PC-3 (cell line): Measurements from ENCODE around the gene KCNN4. TPM values are rescaled to one million over a fixed set of nuclear protein-coding genes. Genes with fewer than 3 reads are reported as not detected.

Source experiments
- ATAC-seq: fragments of 200-7000 bp; cut with Tn5 transposase; 2 replicates; pipeline ENCODE4 v1.9.1; 2020; ENCODE audit warnings: mild to moderate bottlenecking, moderate library complexity
- BruUV-seq: library from RNA; stranded (reverse); fragments of 400-500 nt; replicated peaks from 2 replicates; lab custom pipeline; 2021; lab: Mats Ljungman, UMichigan
- CTCF ChIA-PET: fragments of 300-600 bp; sonication (Branson Sonifier 250); formaldehyde crosslinking; loops from one replicate; lab custom pipeline; 2022; ENCODE audit warnings: antibody characterized with exemption; lab: Charles Lee
- POLR2A ChIA-PET: fragments of 300-600 bp; sonication (Branson Sonifier 250); formaldehyde crosslinking; loops from one replicate; lab custom pipeline; 2022; ENCODE audit warnings: antibody characterized with exemption; ENCODE audit not compliant: unreplicated experiment; lab: Charles Lee
- DNase-seq: peaks from one replicate; pipeline ENCODE4 v3.0.0-alpha.2; 2015
- H2AFZ ChIP-seq: fragments of 300-600 bp; sonication (generic); 2 replicates; pipeline ENCODE4 v1.6.0; 2016; ENCODE audit warnings: antibody characterized with exemption, low read length
- H3F3A ChIP-seq: fragments of 300-600 bp; sonication (generic); one replicate; pipeline ENCODE4 v1.6.0; 2017; ENCODE audit warnings: antibody characterized with exemption, low read length, control low read depth, mild to moderate bottlenecking; ENCODE audit not compliant: unreplicated experiment
- H3K27ac ChIP-seq: fragments of 300-600 bp; sonication (generic); 2 replicates; pipeline ENCODE4 v1.5.1; 2016; ENCODE audit warnings: mild to moderate bottlenecking, low read length
- H3K27me3 ChIP-seq: fragments of 300-600 bp; sonication (generic); 2 replicates; pipeline ENCODE4 v1.6.1; 2016; ENCODE audit warnings: low read length, mixed read lengths
- H3K36me3 ChIP-seq: fragments of 300-600 bp; sonication (generic); 2 replicates; pipeline ENCODE4 v1.6.1; 2016; ENCODE audit warnings: low read depth, mixed run types, low read length, mixed read lengths
- H3K4me1 ChIP-seq: fragments of 300-600 bp; sonication (generic); 2 replicates; pipeline ENCODE4 v1.5.1; 2016; ENCODE audit warnings: low read length; ENCODE audit not compliant: insufficient read depth
- H3K4me2 ChIP-seq: fragments of 300-600 bp; sonication (generic); 2 replicates; pipeline ENCODE4 v1.6.0; 2016; ENCODE audit warnings: low read length
- H3K4me3 ChIP-seq: fragments of 300-600 bp; sonication (generic); 2 replicates; pipeline ENCODE4 v1.5.1; 2016; ENCODE audit warnings: mild to moderate bottlenecking, low read length, mixed read lengths
- H3K79me2 ChIP-seq: fragments of 300-600 bp; sonication (generic); 2 replicates; pipeline ENCODE4 v1.6.1; 2017; ENCODE audit warnings: low read length, mixed read lengths
- H3K9ac ChIP-seq: fragments of 300-600 bp; sonication (generic); 2 replicates; pipeline ENCODE4 v1.6.0; 2016; ENCODE audit warnings: mild to moderate bottlenecking, low read length
- H3K9me2 ChIP-seq: fragments of 300-600 bp; sonication (generic); replicated peaks from 2 replicates; pipeline ENCODE4 v1.6.1; 2016; ENCODE audit warnings: mixed run types, low read length, mixed read lengths
- H3K9me3 ChIP-seq: fragments of 300-600 bp; sonication (generic); 2 replicates; pipeline ENCODE4 v1.6.1; 2016; ENCODE audit warnings: low read length, mixed read lengths
- H4K20me1 ChIP-seq: fragments of 300-600 bp; sonication (generic); 2 replicates; pipeline ENCODE4 v1.6.1; 2016; ENCODE audit warnings: low read length, mixed read lengths
- CTCF ChIP-seq: fragments of 300-600 bp; sonication (generic); conservative IDR thresholded peaks from 2 replicates; pipeline ENCODE4 v1.5.1; 2017; ENCODE audit warnings: antibody characterized with exemption, low read depth, mild to moderate bottlenecking, low read length
- EZH2 ChIP-seq: fragments of 300-600 bp; sonication (generic); IDR thresholded peaks from one replicate; pipeline ENCODE4 v1.6.1; 2017; ENCODE audit warnings: antibody characterized with exemption, mild to moderate bottlenecking, low read length; ENCODE audit not compliant: unreplicated experiment
- EZH2phosphoT487 ChIP-seq: fragments of 300-600 bp; sonication (generic); IDR thresholded peaks from 2 replicates; pipeline ENCODE4 v1.6.1; 2018; ENCODE audit warnings: mild to moderate bottlenecking, antibody characterized with exemption, low read length, borderline replicate concordance
- intact Hi-C: fragments of 100-400 bp; cut with micrococcal nuclease; formaldehyde crosslinking; loops from 2 replicates; pipeline ENCODE4 v1.9.0; 2023
- total RNA-seq: library from RNA; depleted of rRNA; stranded (reverse); fragments of >200 nt; gene quantifications from 2 replicates; pipeline ENCODE4 v1.2.3, GENCODE V29; 2014

The KCNN4 gene
- total RNA-seq, 1 experiment from 2014 or later, result 45.7 TPM

GRCh38 chr19:43749898-43750297, 30.9 kb downstream of the KCNN4 start:
- H4K20me1 ChIP-seq, result no peaks in the 10 kb centered on the region
- ChIA-PET CTCF (no interaction called here), POLR2A (no interaction called here)
- no peak overlapping the region for H3K9ac ChIP-seq
- no peaks in the 10 kb centered on the region for H3K27me3 ChIP-seq
- no peaks in the 10 kb centered on the region for H3F3A ChIP-seq
- intact Hi-C loops, result no loop called here
- H2AFZ ChIP-seq, result no peak overlapping the region
- no peaks in the 10 kb centered on the region for H3K9me3 ChIP-seq
- H3K9me2 ChIP-seq, result no peaks in the 10 kb centered on the region
- peaks cover 26% of the 10 kb centered on the region for H3K4me1 ChIP-seq
- H3K27ac ChIP-seq, result no peak overlapping the region
- no peak overlapping the region for H3K4me2 ChIP-seq
- TF ChIP-seq CTCF (no peak), EZH2phosphoT487 (no peak), EZH2 (no peak)
- DNase-seq (no peak), ATAC-seq (no peak)
- peaks cover 33% of the 10 kb centered on the region for H3K79me2 ChIP-seq
- H3K36me3 ChIP-seq, result peaks cover 20% of the 10 kb centered on the region; the same call in 1 of the 2 replicates
- no peak overlapping the region for H3K4me3 ChIP-seq
- BruUV-seq, result no TSS peak

DNA sequence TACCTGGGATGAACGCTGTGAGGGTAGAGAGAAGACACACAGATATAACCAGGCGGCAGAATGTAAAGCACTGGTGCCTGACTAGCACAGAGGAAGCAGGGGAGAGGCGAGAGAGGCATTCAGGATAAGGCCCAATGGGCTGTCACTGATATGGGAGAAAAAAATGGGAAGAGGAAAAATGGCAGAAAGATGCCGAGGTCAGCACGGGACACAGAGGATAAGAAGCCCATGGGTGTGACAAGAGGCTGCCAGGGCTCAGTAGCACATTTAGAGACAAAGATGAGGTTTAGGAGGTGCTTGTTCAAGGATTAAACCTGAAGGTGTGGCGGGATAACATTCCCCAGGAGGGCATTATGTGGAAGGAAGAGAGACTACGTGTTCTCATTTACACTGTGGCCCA, 31.6 kb downstream of the KCNN4 start:
- no peaks in the 10 kb centered on the region for H3K9me3 ChIP-seq
- H2AFZ ChIP-seq, result no peak overlapping the region
- H3K27ac ChIP-seq, result no peak overlapping the region
- no peak overlapping the region for H3K4me2 ChIP-seq
- peaks cover 26% of the 10 kb centered on the region; the same call in 1 of the 2 replicates for H3K36me3 ChIP-seq
- no TSS peak for BruUV-seq
- H3K79me2 ChIP-seq, result peaks cover 31% of the 10 kb centered on the region
- H3F3A ChIP-seq, result no peaks in the 10 kb centered on the region
- ChIA-PET POLR2A (no interaction called here), CTCF (no interaction called here)
- no peaks in the 10 kb centered on the region for H3K9me2 ChIP-seq
- intact Hi-C loops, result no loop called here
- H3K4me3 ChIP-seq, result no peak overlapping the region
- no peak overlapping the region for H3K9ac ChIP-seq
- ATAC-seq (no peak), DNase-seq (no peak)
- peaks cover 26% of the 10 kb centered on the region for H3K4me1 ChIP-seq
- H3K27me3 ChIP-seq, result no peaks in the 10 kb centered on the region
- no peak for TF ChIP-seq EZH2phosphoT487
- TF ChIP-seq EZH2, result no peak
- TF ChIP-seq CTCF, result no peak
- H4K20me1 ChIP-seq, result no peaks in the 10 kb centered on the region

DNA sequence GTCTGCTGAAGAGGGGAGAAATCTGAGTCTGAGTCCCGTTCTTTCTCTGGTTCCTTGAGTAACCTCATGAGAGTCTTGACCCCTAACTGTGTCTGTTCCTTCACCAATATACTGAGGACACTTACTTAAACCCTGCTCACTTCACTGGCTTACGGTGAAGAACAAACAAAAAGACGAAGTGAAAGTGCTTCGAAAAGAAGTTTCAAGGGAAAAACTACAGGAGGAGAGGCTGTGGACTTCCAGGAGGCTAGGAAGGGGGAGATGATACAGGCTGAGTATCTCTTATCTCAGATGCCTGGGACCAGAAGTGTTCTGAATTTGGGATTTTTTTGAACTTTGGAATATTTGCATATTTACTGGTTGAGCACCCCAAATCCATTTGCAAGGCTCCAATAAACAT, 32.1 kb downstream of the KCNN4 start:
- DNase-seq, result no peak
- no peak overlapping the region for H3K4me2 ChIP-seq
- H3K4me3 ChIP-seq, result no peak overlapping the region
- no peaks in the 10 kb centered on the region for H3K9me2 ChIP-seq
- H3K27ac ChIP-seq, result no peak overlapping the region
- no TSS peak for BruUV-seq
- no peaks in the 10 kb centered on the region for H3K27me3 ChIP-seq
- TF ChIP-seq EZH2 (no peak), EZH2phosphoT487 (no peak), CTCF (no peak)
- H3K36me3 ChIP-seq, result peaks cover 31% of the 10 kb centered on the region
- H4K20me1 ChIP-seq, result no peaks in the 10 kb centered on the region
- ChIA-PET POLR2A (no interaction called here), CTCF (no interaction called here)
- H3K9me3 ChIP-seq, result no peaks in the 10 kb centered on the region
- intact Hi-C loops, result no loop called here
- ATAC-seq, result no peak
- peaks cover 27% of the 10 kb centered on the region for H3K79me2 ChIP-seq
- H3K4me1 ChIP-seq, result peaks cover 23% of the 10 kb centered on the region
- no peak overlapping the region for H3K9ac ChIP-seq
- no peak overlapping the region for H2AFZ ChIP-seq
- H3F3A ChIP-seq, result no peaks in the 10 kb centered on the region
